Type B pancreatic cell (in vitro differentiated cells): ENCODE data around the gene ALK. TPM values are rescaled to one million over a fixed set of nuclear protein-coding genes. Genes with fewer than 3 reads are reported as not detected.
A peak's percentile ranks its signal among the peaks of the same experiment; 100 is the strongest.

Source experiments
- DNase-seq: peaks from one replicate; pipeline ENCODE4 v3.0.0; 2021; ENCODE audit warnings: mixed read lengths; ENCODE audit not compliant: unreplicated experiment; ENCODE audit errors: extremely low spot score
- H3K27ac Mint-ChIP-seq: 2 replicates; pipeline ENCODE4 v1.8.0; 2021; ENCODE audit warnings: mild to moderate bottlenecking, mixed read lengths
- H3K27me3 Mint-ChIP-seq: 2 replicates; pipeline ENCODE4 v1.8.0; 2021; ENCODE audit warnings: mixed read lengths
- H3K36me3 Mint-ChIP-seq: 2 replicates; pipeline ENCODE4 v1.8.0; 2021; ENCODE audit warnings: mixed read lengths
- H3K4me1 Mint-ChIP-seq: one replicate; pipeline ENCODE4 v1.8.0; 2021; ENCODE audit warnings: mixed read lengths; ENCODE audit not compliant: unreplicated experiment
- H3K4me3 Mint-ChIP-seq: 2 replicates; pipeline ENCODE4 v1.8.0; 2021; ENCODE audit warnings: mild to moderate bottlenecking, mixed read lengths
- H3K9me3 Mint-ChIP-seq: 2 replicates; pipeline ENCODE4 v1.8.0; 2021; ENCODE audit warnings: mixed read lengths
- total RNA-seq: library from RNA; stranded (reverse); gene quantifications from 2 replicates; pipeline ENCODE4 v1.2.1, GENCODE V29; 2021; ENCODE audit warnings: low replicate concordance
- TF ChIP-seq, protein P1 (sequence below): fragments of 200-600 bp; sonication (generic); conservative IDR thresholded peaks from 2 replicates; pipeline ENCODE4 v1.5.0; 2021; ENCODE audit warnings: antibody characterized with exemption, mild to moderate bottlenecking

ALK gene
- total RNA-seq, 1 donor from 2014 or later: 7.7 TPM

DNA sequence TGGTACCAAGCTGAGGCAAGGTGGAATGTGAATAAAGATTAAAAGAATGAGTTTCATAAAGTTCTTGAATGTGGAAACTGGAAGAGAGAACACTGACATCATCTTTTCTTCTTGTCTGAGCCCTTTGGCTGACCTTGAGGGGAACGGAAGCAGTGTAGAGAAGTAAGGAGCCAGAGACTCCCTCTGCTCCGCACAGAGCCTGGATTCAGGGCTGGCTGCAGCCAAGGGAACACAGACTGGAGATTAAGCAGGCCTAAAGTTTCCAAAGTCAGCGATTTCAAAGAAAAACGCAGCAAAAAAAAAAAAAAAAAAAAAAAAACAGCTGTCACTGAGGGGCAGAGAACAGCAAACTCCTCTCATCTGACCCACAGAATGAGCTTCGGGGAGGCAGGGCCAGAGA lies 19.3 kb upstream of the ALK start:
- H3K4me1 Mint-ChIP-seq: peaks cover 6% of the 10 kb centered on the region
- H3K27ac Mint-ChIP-seq: peak overlapping the region; percentile 11
- peaks cover 5% of the 10 kb centered on the region for H3K9me3 Mint-ChIP-seq
- no peaks in the 10 kb centered on the region for H3K36me3 Mint-ChIP-seq
- H3K4me3 Mint-ChIP-seq: no peak overlapping the region
- peaks cover 1% of the 10 kb centered on the region for H3K27me3 Mint-ChIP-seq
- TF ChIP-seq, protein P1, sequence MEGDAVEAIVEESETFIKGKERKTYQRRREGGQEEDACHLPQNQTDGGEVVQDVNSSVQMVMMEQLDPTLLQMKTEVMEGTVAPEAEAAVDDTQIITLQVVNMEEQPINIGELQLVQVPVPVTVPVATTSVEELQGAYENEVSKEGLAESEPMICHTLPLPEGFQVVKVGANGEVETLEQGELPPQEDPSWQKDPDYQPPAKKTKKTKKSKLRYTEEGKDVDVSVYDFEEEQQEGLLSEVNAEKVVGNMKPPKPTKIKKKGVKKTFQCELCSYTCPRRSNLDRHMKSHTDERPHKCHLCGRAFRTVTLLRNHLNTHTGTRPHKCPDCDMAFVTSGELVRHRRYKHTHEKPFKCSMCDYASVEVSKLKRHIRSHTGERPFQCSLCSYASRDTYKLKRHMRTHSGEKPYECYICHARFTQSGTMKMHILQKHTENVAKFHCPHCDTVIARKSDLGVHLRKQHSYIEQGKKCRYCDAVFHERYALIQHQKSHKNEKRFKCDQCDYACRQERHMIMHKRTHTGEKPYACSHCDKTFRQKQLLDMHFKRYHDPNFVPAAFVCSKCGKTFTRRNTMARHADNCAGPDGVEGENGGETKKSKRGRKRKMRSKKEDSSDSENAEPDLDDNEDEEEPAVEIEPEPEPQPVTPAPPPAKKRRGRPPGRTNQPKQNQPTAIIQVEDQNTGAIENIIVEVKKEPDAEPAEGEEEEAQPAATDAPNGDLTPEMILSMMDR: no peak
- no peak for DNase-seq

DNA sequence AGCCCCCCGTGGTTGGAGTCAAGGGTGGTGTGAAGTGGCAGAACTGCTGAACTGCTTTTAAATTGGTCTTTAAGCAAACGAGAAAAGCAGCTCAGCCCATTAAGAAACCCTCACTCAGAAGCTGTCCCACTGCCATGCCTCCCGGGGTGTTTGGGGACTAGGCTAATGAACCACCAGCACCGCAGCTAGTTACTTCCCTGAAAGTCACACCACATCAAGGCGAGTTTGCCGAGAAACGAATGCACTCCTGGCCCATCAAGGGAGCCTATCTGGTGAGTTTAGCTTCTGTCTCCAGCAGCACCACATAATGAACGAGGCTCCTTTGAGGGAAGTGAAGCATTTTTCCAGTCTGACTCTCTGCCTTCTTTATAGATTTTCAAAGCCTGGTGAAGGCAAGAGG lies 14.6 kb upstream of the ALK start:
- peaks cover 6% of the 10 kb centered on the region for H3K27me3 Mint-ChIP-seq
- DNase-seq: no peak
- H3K36me3 Mint-ChIP-seq: no peaks in the 10 kb centered on the region
- no peak overlapping the region for H3K27ac Mint-ChIP-seq
- H3K4me1 Mint-ChIP-seq: peaks cover 6% of the 10 kb centered on the region
- no peak overlapping the region for H3K4me3 Mint-ChIP-seq
- H3K9me3 Mint-ChIP-seq: no peaks in the 10 kb centered on the region
- TF ChIP-seq, protein P1: no peak

DNA sequence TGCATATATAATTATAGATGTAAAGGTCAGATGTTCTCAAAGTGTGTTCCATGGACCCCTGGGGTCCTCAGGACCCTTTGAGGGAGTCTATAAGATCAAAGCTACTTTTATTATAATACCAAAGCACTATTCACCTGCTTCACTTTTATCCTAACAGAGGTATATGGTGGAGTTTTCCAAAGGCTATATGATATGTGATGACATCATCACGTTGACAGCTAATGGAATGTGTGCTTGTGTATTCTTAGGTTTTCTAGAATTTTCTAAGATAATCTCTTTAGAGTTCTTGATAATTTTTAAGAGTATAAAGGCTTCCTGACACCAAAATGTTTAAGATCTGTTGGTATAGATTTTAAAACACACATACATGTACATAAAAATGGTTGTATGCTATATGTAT lies 10.4 kb upstream of the ALK start:
- Mint-ChIP-seq H3K9me3 (no peaks in the 10 kb centered on the region), H3K36me3 (no peaks in the 10 kb centered on the region), H3K27ac (no peak overlapping the region), H3K27me3 (peaks cover 10% of the 10 kb centered on the region), H3K4me1 (no peaks in the 10 kb centered on the region), H3K4me3 (no peak overlapping the region)
- TF ChIP-seq, protein P1: no peak
- no peak for DNase-seq

DNA sequence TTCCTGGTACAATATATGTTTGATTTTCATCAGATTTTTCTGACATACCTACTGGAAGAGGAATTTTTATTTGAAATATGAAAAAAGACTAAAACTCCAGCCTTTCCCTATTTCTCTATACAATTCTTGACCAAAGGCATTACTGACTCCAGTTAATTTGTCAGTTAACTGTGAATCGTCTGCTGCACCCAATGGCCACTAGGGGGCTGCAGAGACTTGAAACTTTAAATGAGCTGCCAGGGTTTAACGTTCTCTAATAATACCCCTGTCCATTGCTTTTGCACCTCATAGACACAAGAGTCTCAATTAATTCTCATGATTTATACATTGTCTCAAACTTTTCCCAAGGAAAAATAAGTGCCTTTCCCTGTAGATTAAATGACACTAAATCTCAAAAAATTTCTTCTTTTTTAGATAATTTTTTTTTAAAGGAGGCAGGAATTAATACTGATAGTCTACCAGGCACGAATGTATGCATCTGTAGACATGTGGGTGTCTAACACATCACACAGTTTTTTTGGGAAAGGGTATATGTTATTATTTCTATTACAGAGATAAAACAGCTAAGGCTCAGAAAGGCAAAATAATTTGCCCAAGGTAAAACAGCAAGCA lies 1.8 kb upstream of the ALK start:
- no peak for DNase-seq
- H3K4me1 Mint-ChIP-seq: peaks cover 8% of the 10 kb centered on the region
- peak overlapping the region; percentile 75 for H3K4me3 Mint-ChIP-seq
- H3K27me3 Mint-ChIP-seq: peaks cover 41% of the 10 kb centered on the region
- peak overlapping the region; percentile 14 for H3K27ac Mint-ChIP-seq
- H3K9me3 Mint-ChIP-seq: no peaks in the 10 kb centered on the region
- H3K36me3 Mint-ChIP-seq: peaks cover 5% of the 10 kb centered on the region
- TF ChIP-seq, protein P1: peak; percentile 98

DNA sequence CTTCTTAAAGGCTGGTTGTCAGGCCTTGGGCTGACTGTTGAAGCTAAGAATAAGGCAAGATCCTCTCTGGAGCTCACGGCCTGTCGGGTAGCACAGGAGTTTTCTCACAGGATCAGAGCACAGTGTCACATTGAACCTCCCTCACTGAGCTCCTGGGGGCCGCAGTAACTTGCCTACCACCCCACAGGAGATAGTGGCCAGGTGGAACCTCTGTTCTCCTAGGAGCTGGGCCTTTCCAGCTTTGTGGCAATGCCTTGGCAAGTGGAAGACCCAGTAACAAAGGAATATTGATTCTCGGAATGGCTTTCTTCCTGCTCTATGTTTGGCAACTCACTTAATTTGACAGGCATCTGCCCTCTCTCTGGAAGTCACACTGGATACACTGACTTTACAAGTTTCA lies 1.2 kb upstream of the ALK start:
- H3K36me3 Mint-ChIP-seq: peaks cover 5% of the 10 kb centered on the region
- H3K4me1 Mint-ChIP-seq: peaks cover 8% of the 10 kb centered on the region
- peak overlapping the region; percentile 14 for H3K27ac Mint-ChIP-seq
- peaks cover 42% of the 10 kb centered on the region for H3K27me3 Mint-ChIP-seq
- H3K4me3 Mint-ChIP-seq: peak overlapping the region; percentile 74
- no peak for DNase-seq
- TF ChIP-seq, protein P1: no peak
- no peaks in the 10 kb centered on the region for H3K9me3 Mint-ChIP-seq
